Bronchial epithelial cell (primary cell): ENCODE data around the gene DVL3. TPM values are rescaled to one million over a fixed set of nuclear protein-coding genes. Genes with fewer than 3 reads are reported as not detected.
"Not testable (repeated sequence)": the region's sequence is repeated elsewhere in the genome, so short reads cannot be mapped to it uniquely, and the experiment has no call there.

ENCODE experiments used
- DNase-seq: peaks from one replicate; pipeline ENCODE4 v3.0.0-alpha.2; 2010; ENCODE audit warnings: low read depth
- FAIRE-seq: peaks from 2 replicates; lab custom pipeline; 2011; peaks lifted over from hg19 to GRCh38; lab: Jason Lieb, UNC
- H3K27me3 ChIP-seq: 2 replicates; pipeline ENCODE4 v1.5.1; 2011; ENCODE audit warnings: low read length; ENCODE audit not compliant: control insufficient read depth, insufficient read depth
- H3K36me3 ChIP-seq: 2 replicates; pipeline ENCODE4 v1.5.1; 2011; ENCODE audit warnings: low read length; ENCODE audit not compliant: control insufficient read depth, insufficient read depth
- H3K4me3 ChIP-seq: 2 replicates; pipeline ENCODE4 v1.5.1; 2011; ENCODE audit warnings: mild to moderate bottlenecking, low read depth, low read length, control low read depth
- total RNA-seq: library from RNA; depleted of rRNA; stranded (reverse); fragments of >200 nt; gene quantifications from 2 replicates; pipeline ENCODE4 v1.2.1, GENCODE V29; 2014
- TF ChIP-seq, protein P1 (sequence below): IDR thresholded peaks from 2 replicates; pipeline ENCODE4 v1.5.1; 2011; ENCODE audit warnings: mild to moderate bottlenecking, moderate library complexity, low read length, control low read depth, inconsistent platforms; ENCODE audit not compliant: insufficient read depth, severe bottlenecking

The DVL3 gene
- total RNA-seq, 1 donor from 2014 or later: 22.6 TPM

GRCh38 chr3:184156522-184156955 lies 1.4 kb downstream of the DVL3 start:
- FAIRE-seq: no peak
- TF ChIP-seq, protein P1, sequence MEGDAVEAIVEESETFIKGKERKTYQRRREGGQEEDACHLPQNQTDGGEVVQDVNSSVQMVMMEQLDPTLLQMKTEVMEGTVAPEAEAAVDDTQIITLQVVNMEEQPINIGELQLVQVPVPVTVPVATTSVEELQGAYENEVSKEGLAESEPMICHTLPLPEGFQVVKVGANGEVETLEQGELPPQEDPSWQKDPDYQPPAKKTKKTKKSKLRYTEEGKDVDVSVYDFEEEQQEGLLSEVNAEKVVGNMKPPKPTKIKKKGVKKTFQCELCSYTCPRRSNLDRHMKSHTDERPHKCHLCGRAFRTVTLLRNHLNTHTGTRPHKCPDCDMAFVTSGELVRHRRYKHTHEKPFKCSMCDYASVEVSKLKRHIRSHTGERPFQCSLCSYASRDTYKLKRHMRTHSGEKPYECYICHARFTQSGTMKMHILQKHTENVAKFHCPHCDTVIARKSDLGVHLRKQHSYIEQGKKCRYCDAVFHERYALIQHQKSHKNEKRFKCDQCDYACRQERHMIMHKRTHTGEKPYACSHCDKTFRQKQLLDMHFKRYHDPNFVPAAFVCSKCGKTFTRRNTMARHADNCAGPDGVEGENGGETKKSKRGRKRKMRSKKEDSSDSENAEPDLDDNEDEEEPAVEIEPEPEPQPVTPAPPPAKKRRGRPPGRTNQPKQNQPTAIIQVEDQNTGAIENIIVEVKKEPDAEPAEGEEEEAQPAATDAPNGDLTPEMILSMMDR: no peak
- Histone ChIP-seq H3K27me3 (no peaks in the 10 kb centered on the region), H3K4me3 (peak overlapping the region; percentile 89), H3K36me3 (no peaks in the 10 kb centered on the region)
- DNase-seq: no peak

GRCh38 chr3:184157206-184157605 lies 2.0 kb downstream of the DVL3 start:
- no peaks in the 10 kb centered on the region for H3K27me3 ChIP-seq
- peak overlapping the region; percentile 89 for H3K4me3 ChIP-seq
- no peaks in the 10 kb centered on the region for H3K36me3 ChIP-seq
- DNase-seq: no peak
- FAIRE-seq: no peak
- TF ChIP-seq, protein P1: no peak

GRCh38 chr3:184158404-184158803 lies 3.2 kb downstream of the DVL3 start:
- FAIRE-seq (no peak), DNase-seq (no peak)
- Histone ChIP-seq H3K4me3 (no peak overlapping the region), H3K27me3 (no peaks in the 10 kb centered on the region), H3K36me3 (peaks cover 1% of the 10 kb centered on the region)
- TF ChIP-seq, protein P1: no peak

DNA sequence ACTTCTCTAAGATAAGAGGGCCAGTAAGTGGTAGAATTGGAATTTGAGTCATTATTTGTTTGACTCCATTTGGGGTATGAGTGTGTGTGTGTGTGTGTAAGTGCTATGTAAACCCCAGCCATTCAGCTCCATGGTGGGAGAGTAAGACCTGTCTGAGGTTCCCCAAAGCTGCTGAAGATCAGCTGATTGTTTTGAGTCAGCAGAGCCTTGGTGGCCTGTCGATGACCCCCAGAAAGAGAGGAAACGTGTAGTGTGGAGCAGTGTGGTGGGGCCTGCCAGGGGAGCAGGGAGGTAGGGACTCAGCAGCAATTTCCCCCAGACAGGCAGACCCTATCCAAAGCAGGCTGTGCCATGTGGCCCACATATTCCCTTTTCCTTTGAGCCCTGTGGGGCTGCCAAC lies 5.3 kb downstream of the DVL3 start:
- H3K27me3 ChIP-seq: no peaks in the 10 kb centered on the region
- DNase-seq: no peak
- no peak for FAIRE-seq
- H3K4me3 ChIP-seq: no peak overlapping the region
- H3K36me3 ChIP-seq: peaks cover 12% of the 10 kb centered on the region
- TF ChIP-seq, protein P1: no peak

GRCh38 chr3:184162571-184163070 lies 7.4 kb downstream of the DVL3 start:
- H3K27me3 ChIP-seq, DNase-seq, FAIRE-seq, H3K4me3 ChIP-seq: not testable (repeated sequence)
- peaks cover 26% of the 10 kb centered on the region for H3K36me3 ChIP-seq

DNA sequence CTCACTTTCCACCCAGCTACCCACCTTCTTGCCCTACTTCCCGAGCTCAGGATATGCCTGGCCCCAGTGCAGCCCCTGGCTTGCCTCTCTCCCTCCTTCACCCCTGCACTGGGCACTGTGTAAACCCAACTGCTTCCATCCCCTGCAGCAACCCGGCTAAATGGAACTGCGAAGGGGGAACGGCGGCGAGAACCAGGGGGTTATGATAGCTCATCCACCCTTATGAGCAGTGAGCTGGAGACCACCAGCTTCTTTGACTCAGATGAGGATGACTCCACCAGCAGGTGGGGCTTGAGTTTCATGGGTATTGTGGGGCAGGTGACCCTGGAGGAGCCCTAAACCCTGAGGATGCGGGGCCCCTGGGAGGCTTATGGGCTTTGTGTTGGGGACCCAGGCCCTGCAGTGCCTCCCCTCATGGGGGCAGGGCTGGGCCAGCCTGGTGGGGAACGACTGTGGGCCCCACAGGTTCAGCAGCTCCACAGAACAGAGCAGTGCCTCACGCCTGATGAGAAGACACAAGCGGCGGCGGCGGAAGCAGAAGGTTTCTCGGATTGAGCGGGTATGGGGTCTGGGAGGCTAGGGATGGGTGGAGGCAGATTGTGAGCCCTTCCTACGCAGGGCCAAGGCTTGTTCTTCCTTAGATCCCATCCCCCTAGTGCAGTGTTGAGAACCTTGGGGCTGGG lies 9.6 kb downstream of the DVL3 start:
- Histone ChIP-seq H3K4me3 (no peak overlapping the region), H3K27me3 (no peaks in the 10 kb centered on the region), H3K36me3 (peaks cover 28% of the 10 kb centered on the region)
- TF ChIP-seq, protein P1: no peak
- FAIRE-seq (no peak), DNase-seq (no peak)
